ES-I3 (cell line): ENCODE measurements around the gene G6PD.

Experiments used
- H3K36me3 ChIP-seq: 2 replicates; pipeline ENCODE4 v1.6.1; 2013; ENCODE audit warnings: mild to moderate bottlenecking, low read length, control low read depth, moderate library complexity; ENCODE audit not compliant: insufficient read depth
- H3K4me1 ChIP-seq: 2 replicates; pipeline ENCODE4 v1.6.1; 2013; ENCODE audit warnings: mild to moderate bottlenecking, control low read depth, low read length; ENCODE audit not compliant: insufficient read depth
- H3K9ac ChIP-seq: 2 replicates; pipeline ENCODE4 v1.6.1; 2013; ENCODE audit warnings: low read depth, mild to moderate bottlenecking, low read length, moderate library complexity
- H3K9me3 ChIP-seq: 2 replicates; pipeline ENCODE4 v1.6.1; 2013; ENCODE audit warnings: mild to moderate bottlenecking, low read length, moderate library complexity; ENCODE audit not compliant: control insufficient read depth, insufficient read depth

G6PD gene

GRCh38 chrX:154490414-154491083, 56.1 kb downstream of the G6PD start, which contains the start of gene SLC10A3:
Gene SLC10A3, minus strand, starts transcription at chrX:154490629. Its CDS starts 1,689 bp downstream, at chrX:154488940.
- peak within 1 kb of the TSS; percentile 72; the same call in 1 of the 2 replicates for H3K9ac ChIP-seq
- no peaks in the 10 kb centered on the region for H3K9me3 ChIP-seq
- no peaks in the 10 kb centered on the region; the same call in 1 of the 2 replicates for H3K4me1 ChIP-seq
- H3K36me3 ChIP-seq = no peaks in the 10 kb centered on the region; the same call in 1 of the 2 replicates

- no peaks in the 10 kb centered on the region for H3K9me3 ChIP-seq
- H3K36me3 ChIP-seq = no peaks in the 10 kb centered on the region; the same call in 1 of the 2 replicates
- H3K9ac ChIP-seq = peak overlapping the region; percentile 70; the same call in 1 of the 2 replicates
- H3K4me1 ChIP-seq = no peaks in the 10 kb centered on the region; the same call in 1 of the 2 replicates
Measured at GRCh38 chrX:154490021-154490413, 56.6 kb downstream of the G6PD start.

- no peak overlapping the region for H3K9ac ChIP-seq
- H3K9me3 ChIP-seq = no peaks in the 10 kb centered on the region
- H3K36me3 ChIP-seq = no peaks in the 10 kb centered on the region; the same call in 1 of the 2 replicates
- H3K4me1 ChIP-seq = no peaks in the 10 kb centered on the region; the same call in 1 of the 2 replicates
Measured at GRCh38 chrX:154489182-154489581, 57.5 kb downstream of the G6PD start.

- Histone ChIP-seq H3K9ac (no peak overlapping the region), H3K9me3 (no peaks in the 10 kb centered on the region), H3K36me3 (no peaks in the 10 kb centered on the region; the same call in 1 of the 2 replicates), H3K4me1 (no peaks in the 10 kb centered on the region; the same call in 1 of the 2 replicates)
Measured at GRCh38 chrX:154488336-154489075, 58.1 kb downstream of the G6PD start.

- Histone ChIP-seq H3K9ac (no peak overlapping the region), H3K36me3 (no peaks in the 10 kb centered on the region; the same call in 1 of the 2 replicates), H3K4me1 (no peaks in the 10 kb centered on the region; the same call in 1 of the 2 replicates), H3K9me3 (no peaks in the 10 kb centered on the region)
Measured at GRCh38 chrX:154487518-154488290, 58.9 kb downstream of the G6PD start.

GRCh38 chrX:154486396-154487207, 60.0 kb downstream of the G6PD start, which contains the start of gene UBL4A:
Gene UBL4A, minus strand, starts transcription at chrX:154486615. Its CDS starts 31 bp downstream, at chrX:154486584.
- H3K36me3 ChIP-seq = no peaks in the 10 kb centered on the region; the same call in 1 of the 2 replicates
- H3K9ac ChIP-seq = peak within 1 kb of the TSS; percentile 56
- no peaks in the 10 kb centered on the region for H3K9me3 ChIP-seq
- H3K4me1 ChIP-seq = no peaks in the 10 kb centered on the region; the same call in 1 of the 2 replicates

GRCh38 chrX:154486052-154486395, 60.6 kb downstream of the G6PD start:
- Histone ChIP-seq H3K9ac (peak overlapping the region; percentile 56), H3K36me3 (no peaks in the 10 kb centered on the region; the same call in 1 of the 2 replicates), H3K4me1 (no peaks in the 10 kb centered on the region; the same call in 1 of the 2 replicates), H3K9me3 (no peaks in the 10 kb centered on the region)

- peak overlapping the region; percentile 56 for H3K9ac ChIP-seq
- no peaks in the 10 kb centered on the region for H3K9me3 ChIP-seq
- H3K4me1 ChIP-seq = no peaks in the 10 kb centered on the region; the same call in 1 of the 2 replicates
Measured at GRCh38 chrX:154485150-154486051, 61.2 kb downstream of the G6PD start.

GRCh38 chrX:154484255-154485149, 62.1 kb downstream of the G6PD start:
- H3K9ac ChIP-seq = no peak overlapping the region
- H3K9me3 ChIP-seq = no peaks in the 10 kb centered on the region
- no peaks in the 10 kb centered on the region; the same call in 1 of the 2 replicates for H3K4me1 ChIP-seq
- no peaks in the 10 kb centered on the region; the same call in 1 of the 2 replicates for H3K36me3 ChIP-seq

More at GRCh38 chrX:154485150-154486051, 61.2 kb downstream of the G6PD start:
- H3K36me3 ChIP-seq = no peaks in the 10 kb centered on the region; the same call in 1 of the 2 replicates

- H3K4me1 ChIP-seq = no peaks in the 10 kb centered on the region; the same call in 1 of the 2 replicates
- H3K9ac ChIP-seq = no peak overlapping the region
- no peaks in the 10 kb centered on the region; the same call in 1 of the 2 replicates for H3K36me3 ChIP-seq
- H3K9me3 ChIP-seq = no peaks in the 10 kb centered on the region
Measured at GRCh38 chrX:154483325-154483724, 63.3 kb downstream of the G6PD start.

GRCh38 chrX:154482786-154483185, 63.9 kb downstream of the G6PD start:
- no peak overlapping the region for H3K9ac ChIP-seq
- no peaks in the 10 kb centered on the region; the same call in 1 of the 2 replicates for H3K4me1 ChIP-seq
- H3K36me3 ChIP-seq = no peaks in the 10 kb centered on the region
- H3K9me3 ChIP-seq = no peaks in the 10 kb centered on the region
